K562 (cell line): ENCODE data around the gene RGS14. TPM values are rescaled to one million over a fixed set of nuclear protein-coding genes. Genes with fewer than 3 reads are reported as not detected.

Experiments used
- ATAC-seq: fragments of 200-7000 bp; cut with Tn5 transposase; 3 replicates; pipeline ENCODE4 v1.9.1; 2020; ENCODE audit warnings: moderate library complexity
- BruUV-seq: library from RNA; stranded (reverse); fragments of 400-500 nt; replicated peaks from 2 replicates; lab custom pipeline; 2021; lab: Mats Ljungman, UMichigan
- CTCF ChIA-PET: fragments of 300-600 bp; formaldehyde crosslinking; extraction: SDS; loops from one replicate; lab custom pipeline; 2021; ENCODE audit warnings: low intra/inter-chr PET ratio; lab: Yijun Ruan, JAX
- POLR2A ChIA-PET: fragments of 300-600, 350-650 bp; sonication (Branson Sonifier 250); formaldehyde crosslinking; extraction: SDS; loops from one replicate; lab custom pipeline; 2021; ENCODE audit warnings: antibody characterized with exemption, inconsistent platforms; lab: Yijun Ruan, JAX
- DNase-seq, 4 experiments: peaks; one replicate each; pipeline versions ENCODE4 v3.0.0 to v3.0.0-alpha.2; 2011 to 2018; ENCODE audit warnings: low spot score in 3 of 4, mixed read lengths in 3 of 4; ENCODE audit errors: extremely low read depth in 1 of 4
- FAIRE-seq: peaks from 2 replicates; lab custom pipeline; 2011; peaks lifted over from hg19 to GRCh38; lab: Jason Lieb, UNC
- H2AFZ ChIP-seq: 2 replicates; pipeline ENCODE4 v1.6.0; 2011; ENCODE audit warnings: low read depth, low read length, control low read depth, inconsistent platforms
- H3K27ac ChIP-seq: fragments of 200-600 bp; 3 replicates; pipeline ENCODE4 v1.8.0; 2011; ENCODE audit warnings: low read depth, mild to moderate bottlenecking, control low read depth, inconsistent platforms, low read length, moderate library complexity, mixed read lengths; ENCODE audit errors: extremely low read depth
- H3K27me3 ChIP-seq, 2 experiments: fragments of 300-600 bp in 1 of 2; 2 replicates in 1 of 2; 3 replicates in 1 of 2; pipeline versions ENCODE4 v1.6.0 to v1.8.0; 2011; ENCODE audit warnings: inconsistent platforms in 2 of 2, low read length in 2 of 2, mild to moderate bottlenecking in 1 of 2, mixed read lengths in 1 of 2, moderate library complexity in 1 of 2; ENCODE audit not compliant: control insufficient read depth in 2 of 2, insufficient read depth in 2 of 2
- H3K36me3 ChIP-seq: fragments of 300-600 bp; 3 replicates; pipeline ENCODE4 v1.8.0; 2011; ENCODE audit warnings: mild to moderate bottlenecking, low read length, inconsistent platforms; ENCODE audit not compliant: control insufficient read depth, insufficient read depth
- H3K4me1 ChIP-seq, 2 experiments: fragments of 200-600 bp in 1 of 2; replicated peaks in 1 of 2; 2 replicates in 1 of 2; 3 replicates in 1 of 2; pipeline versions ENCODE4 v1.5.1 to v1.8.0; 2011; ENCODE audit warnings: inconsistent platforms in 2 of 2, low read length in 2 of 2, mild to moderate bottlenecking in 1 of 2, mixed read lengths in 1 of 2, moderate library complexity in 1 of 2; ENCODE audit not compliant: control insufficient read depth in 2 of 2, insufficient read depth in 2 of 2
- H3K4me2 ChIP-seq: 2 replicates; pipeline ENCODE4 v1.6.1; 2011; ENCODE audit warnings: low read length, control low read depth, inconsistent platforms, mixed read lengths; ENCODE audit not compliant: insufficient read depth
- H3K4me3 ChIP-seq: fragments of 200-600 bp; sonication (generic), shearing (Covaris generic); 2 replicates; pipeline ENCODE4 v1.5.1; 2016; ENCODE audit warnings: control low read depth, inconsistent platforms
- H3K79me2 ChIP-seq: fragments of 200-600 bp; 3 replicates; pipeline ENCODE4 v1.8.0; 2011; ENCODE audit warnings: low read length, inconsistent platforms; ENCODE audit not compliant: control insufficient read depth, insufficient read depth
- H3K9ac ChIP-seq, 2 experiments: 2 replicates each; pipeline versions ENCODE4 v1.6.0 to v1.6.1; 2011; ENCODE audit warnings: low read depth in 2 of 2, low read length in 2 of 2, control low read depth in 1 of 2, inconsistent platforms in 1 of 2, mild to moderate bottlenecking in 1 of 2, mixed read lengths in 1 of 2; ENCODE audit not compliant: insufficient read depth in 1 of 2
- H3K9me1 ChIP-seq: one replicate; pipeline ENCODE4 v1.6.0; 2011; ENCODE audit warnings: inconsistent platforms, mild to moderate bottlenecking, low read length, moderate library complexity; ENCODE audit not compliant: control insufficient read depth, insufficient read depth
- H3K9me3 ChIP-seq: replicated peaks from 2 replicates; pipeline ENCODE4 v1.5.1; 2011; ENCODE audit warnings: low read depth, low read length, inconsistent platforms; ENCODE audit not compliant: control insufficient read depth, insufficient read depth
- H4K20me1 ChIP-seq: replicated peaks from 2 replicates; pipeline ENCODE4 v1.6.1; 2011; ENCODE audit warnings: low read length, inconsistent platforms, mixed read lengths; ENCODE audit not compliant: control insufficient read depth, insufficient read depth
- CHCHD3 ChIP-seq: fragments of 250-450 bp; sonication (Bioruptor Pico); IDR thresholded peaks from 2 replicates; pipeline ENCODE4 v2.1.2; 2022; ENCODE audit warnings: mild to moderate bottlenecking
- EP400 ChIP-seq: fragments of 450-650 bp; IDR thresholded peaks from 2 replicates; pipeline ENCODE4 v1.6.1; 2017; ENCODE audit warnings: antibody characterized with exemption, mild to moderate bottlenecking, moderate library complexity
- FOXA3 ChIP-seq, 2 experiments: fragments of 450-650 bp in 1 of 2; sonication (generic) in 1 of 2; formaldehyde crosslinking; IDR thresholded peaks in 1 of 2; conservative IDR thresholded peaks in 1 of 2; 2 replicates each; pipeline versions ENCODE4 v1.4.0 to v1.8.0; 2020 to 2022; ENCODE audit warnings: mild to moderate bottlenecking in 2 of 2, missing genetic modification reagents in 1 of 2
- HMGN3 ChIP-seq: IDR thresholded peaks from 2 replicates; pipeline ENCODE4 v1.6.1; 2011; ENCODE audit warnings: borderline replicate concordance, low read depth, mild to moderate bottlenecking, mixed read lengths, low read length; ENCODE audit not compliant: insufficient read length; ENCODE audit errors: extremely low read depth
- HOXB6 ChIP-seq: fragments of 250-450 bp; sonication (Bioruptor Pico); IDR thresholded peaks from 2 replicates; pipeline ENCODE4 v1.5.1; 2022; ENCODE audit warnings: mild to moderate bottlenecking, borderline replicate concordance
- MECOM ChIP-seq: fragments of 250-450 bp; sonication (Bioruptor Pico); IDR thresholded peaks from 2 replicates; pipeline ENCODE4 v1.8.0; 2022; ENCODE audit warnings: inconsistent platforms
- MTA3 ChIP-seq: fragments of 450-650 bp; formaldehyde crosslinking; IDR thresholded peaks from 2 replicates; pipeline ENCODE4 v1.6.1; 2017; ENCODE audit warnings: mild to moderate bottlenecking, borderline replicate concordance
- MTF1 ChIP-seq: fragments of 250-450 bp; sonication (Bioruptor Pico); IDR thresholded peaks from 2 replicates; pipeline ENCODE4 v1.9.0; 2021; ENCODE audit warnings: moderate library complexity, mild to moderate bottlenecking, inconsistent platforms, borderline replicate concordance
- NR1H2 ChIP-seq: sonication (generic); formaldehyde crosslinking; IDR thresholded peaks from 2 replicates; pipeline ENCODE4 v1.4.0; 2020; ENCODE audit warnings: mild to moderate bottlenecking, missing genetic modification reagents
- POLR2B ChIP-seq: fragments of 450-650 bp; IDR thresholded peaks from 2 replicates; pipeline ENCODE4 v1.6.1; 2018; ENCODE audit warnings: low read depth; ENCODE audit not compliant: partially characterized antibody
- PURB ChIP-seq: sonication (generic); formaldehyde crosslinking; IDR thresholded peaks from 2 replicates; pipeline ENCODE4 v1.9.0; 2021; ENCODE audit warnings: low read depth, mild to moderate bottlenecking, missing genetic modification reagents
- SAFB2 ChIP-seq: fragments of 200-400 bp; formaldehyde crosslinking; IDR thresholded peaks from 2 replicates; pipeline ENCODE4 v1.6.1; 2018; ENCODE audit warnings: borderline replicate concordance, low read length, low read depth, moderate library complexity; ENCODE audit not compliant: severe bottlenecking
- XRCC5 ChIP-seq: fragments of 200-400 bp; formaldehyde crosslinking; IDR thresholded peaks from 2 replicates; pipeline ENCODE4 v1.6.1; 2017; ENCODE audit warnings: low read depth, mild to moderate bottlenecking, low read length
- ZNF121 ChIP-seq: sonication (generic); formaldehyde crosslinking; conservative IDR thresholded peaks from 2 replicates; pipeline ENCODE4 v1.8.0; 2022; ENCODE audit warnings: missing genetic modification reagents
- ZNF143 ChIP-seq: sonication (generic); formaldehyde crosslinking; IDR thresholded peaks from 2 replicates; pipeline ENCODE4 v1.9.0; 2022; ENCODE audit warnings: mild to moderate bottlenecking, missing genetic modification reagents
- WGBS: fragments of 100-300 bp; shearing (Covaris generic); methylation state at CpG from one replicate; pipeline ENCODE4 v1.1.6; 2016; ENCODE audit warnings: low coverage, mixed read lengths; ENCODE audit not compliant: insufficient coverage; ENCODE audit errors: missing lambda C conversion rate; 5-methylcytosine and 5-hydroxymethylcytosine counted together
- in situ Hi-C: fragments of 300-500 bp; cut with MboI; formaldehyde crosslinking; loops from 4 replicates; pipeline ENCODE4 v1.15.0; 2018; ENCODE audit warnings: inconsistent platforms, mixed read lengths
- intact Hi-C: fragments of 100-400 bp; cut with micrococcal nuclease; formaldehyde crosslinking; loops from 2 replicates; pipeline ENCODE4 v1.14.2; 2022
- polyA plus RNA-seq, 8 experiments: library from polyadenylated mRNA; depleted of rRNA in 4 of 8; stranded (reverse) in 5 of 8; unstranded in 3 of 8; fragments of >200 nt; fragmentation: Nextera tagmentation in 2 of 8; fragmentation: Illumina TruSeq in 1 of 8; extraction: Ambion mirVana in 2 of 8; extraction: Trizol in 1 of 8; gene quantifications; 2 replicates each; pipeline versions ENCODE4 v1.2.1 to v1.2.3, GENCODE V29; 2011 to 2014; ENCODE audit warnings: inconsistent platforms in 1 of 8, missing spikeins in 1 of 8
- total RNA-seq, 7 experiments: library from RNA; depleted of rRNA in 6 of 7; stranded (reverse); fragments of >200 nt in 6 of 7; fragmentation: Illumina TruSeq in 2 of 7; extraction: Trizol in 2 of 7; gene quantifications; 2 replicates each; pipeline versions ENCODE4 v1.2.1 to v1.2.3, GENCODE V29; 2011 to 2021; ENCODE audit warnings: low replicate concordance in 1 of 7
- TF ChIP-seq, protein P1 (sequence below): fragments of 250-450 bp; sonication (Bioruptor Pico); IDR thresholded peaks from 2 replicates; pipeline ENCODE4 v1.4.0; 2020; ENCODE audit warnings: mild to moderate bottlenecking
- TF ChIP-seq, protein P2 (sequence below), 2 experiments: fragments of 450-650 bp in 1 of 2; IDR thresholded peaks; 2 replicates each; pipeline ENCODE4 v1.6.1; 2011 to 2017; ENCODE audit warnings: low read depth in 2 of 2, antibody characterized with exemption in 1 of 2, borderline replicate concordance in 1 of 2, low read length in 1 of 2, mild to moderate bottlenecking in 1 of 2, mixed read lengths in 1 of 2; ENCODE audit not compliant: control insufficient read depth in 1 of 2

RGS14 gene
- total and polyA plus RNA-seq, 9 of the 15 experiments (the other 6 are each of a cell fraction or from before 2014, with no cell fraction given), result 0.28 to 75.9 (median 34.5) TPM

DNA sequence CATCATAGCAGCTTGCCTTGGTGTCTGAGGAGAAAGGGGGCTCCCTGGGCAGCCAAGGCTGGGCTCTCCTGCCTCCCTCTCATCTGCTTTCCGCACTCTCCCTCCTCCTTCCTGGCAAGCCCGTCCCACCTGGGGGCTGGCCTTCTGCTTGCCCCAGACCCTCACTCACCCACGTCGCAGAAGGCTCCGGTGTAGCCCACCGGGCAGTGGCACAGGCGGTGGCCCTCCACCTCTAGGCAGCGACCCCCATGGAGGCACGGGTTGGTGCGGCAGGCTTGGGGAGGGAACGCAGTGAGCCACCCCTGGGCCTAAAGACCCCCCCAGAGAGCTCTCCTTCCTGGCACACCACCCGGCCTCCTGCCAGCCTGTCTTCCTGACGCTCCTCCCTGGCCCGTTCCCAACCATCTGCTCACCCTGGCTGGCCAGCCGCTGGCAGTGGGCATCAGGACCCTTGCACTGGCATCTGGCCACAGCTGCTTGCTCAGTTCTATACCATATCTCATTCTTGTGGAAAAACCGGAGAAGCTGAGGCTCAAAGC lies 47.0 kb downstream of the RGS14 start:
- H3K4me3 ChIP-seq, result peak overlapping the region; percentile 62
- peaks cover 10 to 48% of the 10 kb centered on the region in 2 experiments for H3K4me1 ChIP-seq
- intact Hi-C loops (loop anchor here (1.0 to 2.0 kb wide), 2 partner anchors 50 to 96 kb away; no protein-coding TSS in a partner anchor), in situ Hi-C loops (no loop called here)
- FAIRE-seq, result no peak
- peak overlapping the region; percentile 98 for H2AFZ ChIP-seq
- ChIA-PET POLR2A (interaction anchor here (0.6 to 2.5 kb wide), 32 partner anchors 8 to 1949 kb away, joined by 3 to 19 read pairs (median 5); partner anchors contain the start of genes LMAN2 and PDLIM7), CTCF (interaction anchor here (1.1 to 4.0 kb wide), 3 partner anchors 43 to 97 kb away, joined by 7 to 107 read pairs (median 9); partner anchors contain the start of gene PRR7)
- H3K27me3 ChIP-seq, result no peaks in the 10 kb centered on the region
- WGBS, result 33% methylated on average over 8 of the region's 16 CpGs
- peak overlapping the region; percentile 80 for H3K4me2 ChIP-seq
- H4K20me1 ChIP-seq, result no peaks in the 10 kb centered on the region
- no peaks in the 10 kb centered on the region for H3K9me1 ChIP-seq
- no TSS peak for BruUV-seq
- peak in 1 of 4 experiments; percentile 29 for DNase-seq
- no peaks in the 10 kb centered on the region for H3K9me3 ChIP-seq
- H3K36me3 ChIP-seq, result no peaks in the 10 kb centered on the region
- ATAC-seq, result no peak
- H3K27ac ChIP-seq, result peak overlapping the region; percentile 86
- H3K9ac ChIP-seq, result peak overlapping the region; percentile 83 to 92
- peaks cover 4% of the 10 kb centered on the region; the same call in 1 of the 3 replicates for H3K79me2 ChIP-seq
- 0 out of 2 replicates have a peak, but pooled peaks have one; percentile 25 for TF ChIP-seq ZNF143 (CRISPR knock-in tag)
- no peak for TF ChIP-seq MTA3
- peak in 1 of 2 experiments; percentile 49; a peak in 1 of 4 replicates for TF ChIP-seq FOXA3 (CRISPR knock-in tag; conservative IDR thresholded peaks at IDR 0.05 in 1 of 2, IDR thresholded peaks at IDR 0.05 in 1 of 2)
- peak; percentile 34 for TF ChIP-seq EP400
- peak; percentile 25 for TF ChIP-seq POLR2B
- TF ChIP-seq HMGN3, result no peak
- TF ChIP-seq MTF1, result no peak
- no peak for TF ChIP-seq PURB (CRISPR knock-in tag)
- no peak for TF ChIP-seq MECOM
- no peak for TF ChIP-seq CHCHD3 (CRISPR knock-in tag)
- TF ChIP-seq HOXB6 (CRISPR knock-in tag), result no peak
- no peak for TF ChIP-seq SAFB2
- TF ChIP-seq, protein P1, sequence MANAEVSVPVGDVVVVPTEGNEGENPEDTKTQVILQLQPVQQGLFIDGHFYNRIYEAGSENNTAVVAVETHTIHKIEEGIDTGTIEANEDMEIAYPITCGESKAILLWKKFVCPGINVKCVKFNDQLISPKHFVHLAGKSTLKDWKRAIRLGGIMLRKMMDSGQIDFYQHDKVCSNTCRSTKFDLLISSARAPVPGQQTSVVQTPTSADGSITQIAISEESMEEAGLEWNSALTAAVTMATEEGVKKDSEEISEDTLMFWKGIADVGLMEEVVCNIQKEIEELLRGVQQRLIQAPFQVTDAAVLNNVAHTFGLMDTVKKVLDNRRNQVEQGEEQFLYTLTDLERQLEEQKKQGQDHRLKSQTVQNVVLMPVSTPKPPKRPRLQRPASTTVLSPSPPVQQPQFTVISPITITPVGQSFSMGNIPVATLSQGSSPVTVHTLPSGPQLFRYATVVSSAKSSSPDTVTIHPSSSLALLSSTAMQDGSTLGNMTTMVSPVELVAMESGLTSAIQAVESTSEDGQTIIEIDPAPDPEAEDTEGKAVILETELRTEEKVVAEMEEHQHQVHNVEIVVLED, result no peak
- no peak for TF ChIP-seq ZNF121 (CRISPR knock-in tag)
- no peak for TF ChIP-seq NR1H2 (CRISPR knock-in tag)
- TF ChIP-seq, protein P2, sequence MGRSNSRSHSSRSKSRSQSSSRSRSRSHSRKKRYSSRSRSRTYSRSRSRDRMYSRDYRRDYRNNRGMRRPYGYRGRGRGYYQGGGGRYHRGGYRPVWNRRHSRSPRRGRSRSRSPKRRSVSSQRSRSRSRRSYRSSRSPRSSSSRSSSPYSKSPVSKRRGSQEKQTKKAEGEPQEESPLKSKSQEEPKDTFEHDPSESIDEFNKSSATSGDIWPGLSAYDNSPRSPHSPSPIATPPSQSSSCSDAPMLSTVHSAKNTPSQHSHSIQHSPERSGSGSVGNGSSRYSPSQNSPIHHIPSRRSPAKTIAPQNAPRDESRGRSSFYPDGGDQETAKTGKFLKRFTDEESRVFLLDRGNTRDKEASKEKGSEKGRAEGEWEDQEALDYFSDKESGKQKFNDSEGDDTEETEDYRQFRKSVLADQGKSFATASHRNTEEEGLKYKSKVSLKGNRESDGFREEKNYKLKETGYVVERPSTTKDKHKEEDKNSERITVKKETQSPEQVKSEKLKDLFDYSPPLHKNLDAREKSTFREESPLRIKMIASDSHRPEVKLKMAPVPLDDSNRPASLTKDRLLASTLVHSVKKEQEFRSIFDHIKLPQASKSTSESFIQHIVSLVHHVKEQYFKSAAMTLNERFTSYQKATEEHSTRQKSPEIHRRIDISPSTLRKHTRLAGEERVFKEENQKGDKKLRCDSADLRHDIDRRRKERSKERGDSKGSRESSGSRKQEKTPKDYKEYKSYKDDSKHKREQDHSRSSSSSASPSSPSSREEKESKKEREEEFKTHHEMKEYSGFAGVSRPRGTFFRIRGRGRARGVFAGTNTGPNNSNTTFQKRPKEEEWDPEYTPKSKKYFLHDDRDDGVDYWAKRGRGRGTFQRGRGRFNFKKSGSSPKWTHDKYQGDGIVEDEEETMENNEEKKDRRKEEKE (IDR thresholded peaks at IDR 0.05; ENCODE audit: borderline replicate concordance in 1 of 2, control insufficient read depth in 1 of 2, low read depth in 2 of 2, low read length in 1 of 2), result no peak
- no peak for TF ChIP-seq XRCC5
